HEK293T (cell line): ENCODE data around the gene GHRHR.

Experiments
- ARNT ChIP-seq: fragments of 450-650 bp; IDR thresholded peaks from 2 replicates; pipeline ENCODE4 v1.6.1; 2017; ENCODE audit warnings: mild to moderate bottlenecking
- BHLHE40 ChIP-seq: fragments of 450-650 bp; IDR thresholded peaks from 2 replicates; pipeline ENCODE4 v1.6.1; 2016; ENCODE audit warnings: mild to moderate bottlenecking, moderate library complexity, borderline replicate concordance
- CTBP1 ChIP-seq: fragments of 450-650 bp; IDR thresholded peaks from 2 replicates; pipeline ENCODE4 v1.6.1; 2016; ENCODE audit warnings: borderline replicate concordance
- ELF4 ChIP-seq: fragments of 450-650 bp; IDR thresholded peaks from 2 replicates; pipeline ENCODE4 v1.6.1; 2017; ENCODE audit warnings: antibody characterized with exemption
- FOXA1 ChIP-seq: fragments of 450-650 bp; IDR thresholded peaks from 2 replicates; pipeline ENCODE4 v1.6.1; 2016; ENCODE audit warnings: mild to moderate bottlenecking
- FOXK2 ChIP-seq: fragments of 450-650 bp; IDR thresholded peaks from 2 replicates; pipeline ENCODE4 v1.6.1; 2016; ENCODE audit warnings: mild to moderate bottlenecking
- FOXM1 ChIP-seq: fragments of 450-650 bp; IDR thresholded peaks from 2 replicates; pipeline ENCODE4 v1.6.1; 2017; ENCODE audit warnings: mild to moderate bottlenecking, borderline replicate concordance
- HDGF ChIP-seq: fragments of 450-650 bp; IDR thresholded peaks from 2 replicates; pipeline ENCODE4 v1.6.1; 2017; ENCODE audit warnings: antibody characterized with exemption, borderline replicate concordance
- LEF1 ChIP-seq: fragments of 450-650 bp; IDR thresholded peaks from 2 replicates; pipeline ENCODE4 v1.6.1; 2017; ENCODE audit warnings: mild to moderate bottlenecking, borderline replicate concordance
- NFRKB ChIP-seq: fragments of 450-650 bp; IDR thresholded peaks from 2 replicates; pipeline ENCODE4 v1.6.1; 2016; ENCODE audit warnings: mild to moderate bottlenecking, moderate library complexity
- SUZ12 ChIP-seq: fragments of 450-650 bp; IDR thresholded peaks from 2 replicates; pipeline ENCODE4 v1.6.1; 2016; ENCODE audit warnings: mild to moderate bottlenecking
- TARDBP ChIP-seq: fragments of 450-650 bp; IDR thresholded peaks from 2 replicates; pipeline ENCODE4 v1.6.1; 2016

GRCh38 chr7:31022117-31022516 is 58.4 kb downstream of the GHRHR start:
- TF ChIP-seq FOXK2, result no peak
- no peak for TF ChIP-seq BHLHE40
- no peak for TF ChIP-seq CTBP1
- TF ChIP-seq ELF4, result no peak
- no peak for TF ChIP-seq TARDBP
- TF ChIP-seq HDGF, result no peak
- no peak for TF ChIP-seq SUZ12
- no peak for TF ChIP-seq NFRKB
- no peak for TF ChIP-seq ARNT
- no peak for TF ChIP-seq FOXM1
- no peak for TF ChIP-seq LEF1
- no peak for TF ChIP-seq FOXA1
